OCI-LY7 (cell line): ENCODE measurements around the gene PACSIN2. TPM values are rescaled to one million over a fixed set of nuclear protein-coding genes. Genes with fewer than 3 reads are reported as not detected.

Experiments
- BruUV-seq: library from RNA; stranded (reverse); fragments of 400-500 nt; replicated peaks from 2 replicates; lab custom pipeline; 2021; lab: Mats Ljungman, UMichigan
- CTCF ChIA-PET: fragments of 300-600 bp; sonication (Branson Sonifier 250); formaldehyde crosslinking; loops from one replicate; lab custom pipeline; 2022; ENCODE audit warnings: antibody characterized with exemption; ENCODE audit not compliant: unreplicated experiment; lab: Charles Lee
- POLR2A ChIA-PET: fragments of 300-600 bp; sonication (Branson Sonifier 250); formaldehyde crosslinking; loops from one replicate; lab custom pipeline; 2022; ENCODE audit warnings: antibody characterized with exemption; lab: Charles Lee
- DNase-seq: peaks from one replicate; pipeline ENCODE4 v3.0.0-alpha.2; 2015; ENCODE audit warnings: low spot score
- H2AFZ ChIP-seq: fragments of 200-600 bp; sonication (generic), shearing (Covaris generic); 2 replicates; pipeline ENCODE4 v1.6.1; 2014; ENCODE audit warnings: mild to moderate bottlenecking, antibody characterized with exemption, low read length, moderate library complexity
- H3K27ac ChIP-seq: fragments of 200-600 bp; sonication (generic); 2 replicates; pipeline ENCODE4 v1.5.1; 2014; ENCODE audit warnings: mixed run types, low read depth, mild to moderate bottlenecking, moderate library complexity, low read length, inconsistent platforms; ENCODE audit not compliant: poor library complexity, severe bottlenecking
- H3K36me3 ChIP-seq: fragments of 200-600 bp; sonication (generic); 2 replicates; pipeline ENCODE4 v1.6.1; 2014; ENCODE audit warnings: mild to moderate bottlenecking, antibody characterized with exemption, low read length, moderate library complexity, mixed read lengths; ENCODE audit not compliant: insufficient read depth
- H3K4me1 ChIP-seq: fragments of 200-600 bp; sonication (generic); 2 replicates; pipeline ENCODE4 v1.5.1; 2014; ENCODE audit warnings: mild to moderate bottlenecking, low read length; ENCODE audit not compliant: insufficient read depth, poor library complexity, severe bottlenecking
- H3K4me2 ChIP-seq: fragments of 200-600 bp; sonication (generic); 2 replicates; pipeline ENCODE4 v1.6.1; 2014; ENCODE audit warnings: mild to moderate bottlenecking, low read length
- H3K4me3 ChIP-seq: fragments of 200-600 bp; sonication (generic); 2 replicates; pipeline ENCODE4 v1.5.1; 2014; ENCODE audit warnings: mild to moderate bottlenecking, low read depth, low read length; ENCODE audit not compliant: poor library complexity, severe bottlenecking
- H3K79me2 ChIP-seq: fragments of 200-600 bp; sonication (generic); 2 replicates; pipeline ENCODE4 v1.6.1; 2016; ENCODE audit warnings: low read depth, mild to moderate bottlenecking, low read length, moderate library complexity, mixed read lengths; ENCODE audit not compliant: insufficient read depth
- H3K9me2 ChIP-seq: fragments of 200-600 bp; sonication (generic); 2 replicates; pipeline ENCODE4 v1.6.1; 2016; ENCODE audit warnings: mild to moderate bottlenecking, low read length, mixed read lengths; ENCODE audit not compliant: insufficient read depth
- H3K9me3 ChIP-seq: fragments of 200-600 bp; sonication (generic); 2 replicates; pipeline ENCODE4 v1.6.1; 2014; ENCODE audit warnings: mild to moderate bottlenecking, mixed run types, low read length, mixed read lengths
- H4K20me1 ChIP-seq: fragments of 200-600 bp; sonication (generic); 2 replicates; pipeline ENCODE4 v1.6.1; 2014; ENCODE audit warnings: mild to moderate bottlenecking, antibody characterized with exemption, low read length, moderate library complexity, mixed read lengths; ENCODE audit not compliant: insufficient read depth
- CTCF ChIP-seq: fragments of 200-600 bp; sonication (generic); conservative IDR thresholded peaks from 2 replicates; pipeline ENCODE4 v1.5.1; 2014; ENCODE audit warnings: mild to moderate bottlenecking, antibody characterized with exemption, low read length, moderate library complexity, mixed read lengths
- EZH2phosphoT487 ChIP-seq: fragments of 200-600 bp; sonication (generic); IDR thresholded peaks from 2 replicates; pipeline ENCODE4 v1.6.1; 2018; ENCODE audit warnings: low read depth, borderline replicate concordance, mild to moderate bottlenecking, mixed run types, antibody characterized with exemption, low read length, moderate library complexity, mixed read lengths
- intact Hi-C: fragments of 100-400 bp; cut with micrococcal nuclease; formaldehyde crosslinking; loops from one replicate; pipeline ENCODE4 v1.10.0; 2022; ENCODE audit not compliant: unreplicated experiment
- total RNA-seq, 2 experiments: library from RNA; depleted of rRNA in 1 of 2; stranded (reverse); fragments of >200 nt in 1 of 2; shearing (Covaris generic) in 1 of 2; gene quantifications; 2 replicates each; pipeline ENCODE4 v1.2.3, GENCODE V29; 2014 to 2022

The PACSIN2 gene
- total RNA-seq, 2 experiments from 2014 or later, result 25.4 to 41.7 TPM

- Histone ChIP-seq H3K9me3 (no peaks in the 10 kb centered on the region), H3K79me2 (no peaks in the 10 kb centered on the region), H3K4me1 (peaks cover 7% of the 10 kb centered on the region), H4K20me1 (no peaks in the 10 kb centered on the region), H3K4me2 (no peak overlapping the region), H3K36me3 (peaks cover 33% of the 10 kb centered on the region), H3K9me2 (no peaks in the 10 kb centered on the region), H2AFZ (no peak overlapping the region), H3K27ac (no peak overlapping the region), H3K4me3 (no peak overlapping the region)
- CTCF ChIA-PET, result no interaction called here
- intact Hi-C loops, result no loop called here
- POLR2A ChIA-PET, result no interaction called here
- no TSS peak for BruUV-seq
- TF ChIP-seq EZH2phosphoT487 (no peak), CTCF (no peak)
- no peak for DNase-seq
These were observed 127.8 kb downstream of the PACSIN2 start for GRCh38 chr22:42887120-42887519.

- no peak for TF ChIP-seq CTCF
- TF ChIP-seq EZH2phosphoT487, result no peak
- ChIA-PET CTCF (no interaction called here), POLR2A (no interaction called here)
- H3K9me2 ChIP-seq, result no peaks in the 10 kb centered on the region
- H3K27ac ChIP-seq, result no peak overlapping the region
- H3K4me1 ChIP-seq, result peaks cover 9% of the 10 kb centered on the region
- H3K36me3 ChIP-seq, result peaks cover 42% of the 10 kb centered on the region; the same call in 1 of the 2 replicates
- intact Hi-C loops, result no loop called here
- BruUV-seq, result no TSS peak
- no peaks in the 10 kb centered on the region for H3K9me3 ChIP-seq
- H3K79me2 ChIP-seq, result no peaks in the 10 kb centered on the region
- H3K4me3 ChIP-seq, result no peak overlapping the region
- no peaks in the 10 kb centered on the region for H4K20me1 ChIP-seq
- DNase-seq, result no peak
- H3K4me2 ChIP-seq, result no peak overlapping the region
- no peak overlapping the region for H2AFZ ChIP-seq
These were observed 129.5 kb downstream of the PACSIN2 start for GRCh38 chr22:42885446-42885845.

- no peak overlapping the region for H2AFZ ChIP-seq
These were observed 130.2 kb downstream of the PACSIN2 start for GRCh38 chr22:42884616-42885375.

More at GRCh38 chr22:42884616-42885375, 130.2 kb downstream of the PACSIN2 start:
- Histone ChIP-seq H3K9me2 (no peaks in the 10 kb centered on the region), H3K27ac (no peak overlapping the region), H3K4me3 (no peak overlapping the region), H3K79me2 (no peaks in the 10 kb centered on the region), H3K9me3 (no peaks in the 10 kb centered on the region), H3K4me2 (no peak overlapping the region), H3K36me3 (peaks cover 47% of the 10 kb centered on the region; the same call in 1 of the 2 replicates), H3K4me1 (peaks cover 9% of the 10 kb centered on the region), H4K20me1 (no peaks in the 10 kb centered on the region)
- no peak for DNase-seq
- POLR2A ChIA-PET, result no interaction called here
- intact Hi-C loops, result no loop called here
- no peak for TF ChIP-seq CTCF
- TF ChIP-seq EZH2phosphoT487, result no peak
- no TSS peak for BruUV-seq
- CTCF ChIA-PET, result no interaction called here
